ENCODE data around the gene FAM43A.

FAM43A gene

DNA sequence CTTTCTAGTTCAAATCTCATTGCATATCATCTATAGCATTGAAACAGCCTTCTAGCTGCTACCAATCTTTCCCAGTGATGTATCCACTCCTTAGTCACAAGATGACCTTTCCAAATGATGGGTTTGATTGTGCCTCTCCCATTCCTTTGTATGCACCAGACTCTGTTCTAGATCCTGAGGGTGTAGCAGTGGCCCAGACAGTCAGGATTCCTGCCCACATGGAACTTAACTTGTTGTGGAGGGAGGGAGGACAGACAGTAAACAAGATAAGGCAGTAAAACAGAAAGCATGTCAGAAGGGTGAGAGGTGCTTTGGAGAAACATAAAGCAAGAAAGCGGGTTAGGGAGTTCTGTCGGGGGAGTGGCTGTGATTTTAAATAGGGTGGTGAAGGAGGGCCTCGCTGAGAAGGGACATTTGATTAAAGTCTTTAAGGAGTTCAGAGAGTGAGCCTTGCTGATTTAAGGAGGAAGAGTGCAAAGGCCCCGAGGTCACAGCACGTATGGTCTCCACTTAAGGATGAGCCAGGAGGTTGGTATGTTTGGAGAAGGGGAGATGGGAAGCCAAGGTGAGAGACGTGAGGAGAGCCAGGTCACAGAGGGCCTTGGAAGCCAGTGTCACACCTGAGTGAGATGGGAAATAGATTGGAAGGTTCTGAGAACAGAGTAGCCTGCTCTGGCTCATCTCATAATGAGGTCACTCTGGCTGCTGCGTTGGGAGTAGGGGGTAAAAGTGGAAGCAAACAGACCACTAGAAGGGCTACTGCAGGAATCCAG, 38.3 kb downstream of the FAM43A start:
- no peak for DNase-seq (ENCODE audit: low spot score)
- in situ Hi-C loops (cut with MboI; ENCODE audit: low sequenced_read_pairs, unreplicated experiment): no loop called here
- TF ChIP-seq, protein P1, sequence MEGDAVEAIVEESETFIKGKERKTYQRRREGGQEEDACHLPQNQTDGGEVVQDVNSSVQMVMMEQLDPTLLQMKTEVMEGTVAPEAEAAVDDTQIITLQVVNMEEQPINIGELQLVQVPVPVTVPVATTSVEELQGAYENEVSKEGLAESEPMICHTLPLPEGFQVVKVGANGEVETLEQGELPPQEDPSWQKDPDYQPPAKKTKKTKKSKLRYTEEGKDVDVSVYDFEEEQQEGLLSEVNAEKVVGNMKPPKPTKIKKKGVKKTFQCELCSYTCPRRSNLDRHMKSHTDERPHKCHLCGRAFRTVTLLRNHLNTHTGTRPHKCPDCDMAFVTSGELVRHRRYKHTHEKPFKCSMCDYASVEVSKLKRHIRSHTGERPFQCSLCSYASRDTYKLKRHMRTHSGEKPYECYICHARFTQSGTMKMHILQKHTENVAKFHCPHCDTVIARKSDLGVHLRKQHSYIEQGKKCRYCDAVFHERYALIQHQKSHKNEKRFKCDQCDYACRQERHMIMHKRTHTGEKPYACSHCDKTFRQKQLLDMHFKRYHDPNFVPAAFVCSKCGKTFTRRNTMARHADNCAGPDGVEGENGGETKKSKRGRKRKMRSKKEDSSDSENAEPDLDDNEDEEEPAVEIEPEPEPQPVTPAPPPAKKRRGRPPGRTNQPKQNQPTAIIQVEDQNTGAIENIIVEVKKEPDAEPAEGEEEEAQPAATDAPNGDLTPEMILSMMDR (IDR thresholded peaks at IDR 0.05; ENCODE audit: borderline replicate concordance, control extremely low read depth, extremely low read depth, insufficient read depth, missing control alignments): no peak

DNA sequence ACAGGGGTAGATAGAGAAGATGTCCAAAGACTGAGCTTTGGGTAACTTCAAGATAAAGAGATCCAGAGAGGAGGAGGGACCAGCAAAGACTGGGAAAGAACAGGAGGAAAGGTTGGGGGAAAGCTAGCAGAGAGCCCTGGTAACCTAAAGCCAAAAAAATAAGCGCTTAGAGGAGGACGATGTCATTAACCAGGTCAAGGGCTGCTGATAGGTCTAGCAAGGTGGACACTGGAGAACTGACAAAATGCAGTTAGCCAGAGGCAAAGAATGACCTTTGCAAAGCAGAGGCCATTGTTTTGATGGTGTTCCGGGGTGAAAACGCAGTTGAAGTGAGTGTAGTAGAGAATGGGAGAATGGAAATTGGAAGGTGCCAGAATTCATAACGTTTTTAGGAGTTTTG, 39.7 kb downstream of the FAM43A start:
- in situ Hi-C loops (cut with MboI; ENCODE audit: low sequenced_read_pairs, unreplicated experiment): no loop called here
- DNase-seq (ENCODE audit: low spot score): no peak
- TF ChIP-seq, protein P1 (IDR thresholded peaks at IDR 0.05; ENCODE audit: borderline replicate concordance, control extremely low read depth, extremely low read depth, insufficient read depth, missing control alignments): no peak

DNA sequence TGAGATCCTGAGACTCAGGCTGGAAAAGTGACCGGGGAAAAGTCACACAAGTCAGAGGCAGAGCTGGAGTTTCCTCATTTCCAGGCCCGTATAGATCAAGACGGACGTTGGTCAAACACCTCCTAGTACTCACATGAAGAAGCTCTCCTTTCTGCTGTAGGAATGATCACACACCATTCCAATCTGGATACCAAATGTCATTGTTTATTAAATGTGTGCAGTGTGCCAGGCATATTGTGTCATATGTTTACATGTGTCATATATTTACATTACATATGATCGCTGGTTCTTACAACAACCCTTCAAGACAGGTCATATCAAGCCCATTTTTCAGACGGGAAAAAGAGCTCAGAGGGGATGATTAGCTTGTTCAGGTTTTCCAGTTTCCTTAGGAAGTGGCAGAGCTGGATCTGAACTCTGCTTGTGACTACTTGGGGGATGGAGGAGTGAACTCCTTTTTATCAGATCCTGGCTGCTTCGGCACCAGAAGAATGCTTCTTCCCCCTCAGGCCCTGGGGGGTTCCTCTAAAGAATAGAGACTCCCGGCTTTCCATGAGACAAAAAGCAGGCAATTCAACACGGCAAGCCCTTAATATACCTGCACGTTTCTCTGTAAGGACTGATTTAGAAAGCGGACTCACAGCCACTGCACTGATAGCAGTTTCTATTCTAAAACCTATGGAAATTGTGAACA, 41.9 kb downstream of the FAM43A start:
- no peak for DNase-seq (ENCODE audit: low spot score)
- TF ChIP-seq, protein P1 (IDR thresholded peaks at IDR 0.05; ENCODE audit: borderline replicate concordance, control extremely low read depth, extremely low read depth, insufficient read depth, missing control alignments): no peak
- in situ Hi-C loops (cut with MboI; ENCODE audit: low sequenced_read_pairs, unreplicated experiment): no loop called here

DNA sequence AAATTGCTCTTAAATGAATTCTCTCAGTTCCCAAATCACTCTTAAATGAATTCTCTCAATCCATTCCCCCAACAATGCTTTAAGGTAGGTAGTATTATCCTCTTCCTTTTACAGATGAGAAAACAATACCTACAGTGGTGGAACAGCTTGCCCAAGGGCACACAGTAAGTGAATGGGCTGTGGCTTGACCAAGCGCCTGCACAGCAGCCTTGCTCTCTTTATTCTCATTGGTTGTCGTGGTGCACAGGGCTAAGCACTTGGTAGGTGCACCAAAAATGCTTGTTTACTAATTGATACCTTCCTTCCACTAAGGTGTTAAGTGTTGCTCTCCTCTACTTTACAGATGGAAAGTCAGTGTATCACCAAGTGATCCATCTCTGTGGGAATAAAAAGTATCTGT, 43.3 kb downstream of the FAM43A start:
- TF ChIP-seq, protein P1 (IDR thresholded peaks at IDR 0.05; ENCODE audit: borderline replicate concordance, control extremely low read depth, extremely low read depth, insufficient read depth, missing control alignments): no peak
- no peak for DNase-seq (ENCODE audit: low spot score)
- in situ Hi-C loops (cut with MboI; ENCODE audit: low sequenced_read_pairs, unreplicated experiment): no loop called here

DNA sequence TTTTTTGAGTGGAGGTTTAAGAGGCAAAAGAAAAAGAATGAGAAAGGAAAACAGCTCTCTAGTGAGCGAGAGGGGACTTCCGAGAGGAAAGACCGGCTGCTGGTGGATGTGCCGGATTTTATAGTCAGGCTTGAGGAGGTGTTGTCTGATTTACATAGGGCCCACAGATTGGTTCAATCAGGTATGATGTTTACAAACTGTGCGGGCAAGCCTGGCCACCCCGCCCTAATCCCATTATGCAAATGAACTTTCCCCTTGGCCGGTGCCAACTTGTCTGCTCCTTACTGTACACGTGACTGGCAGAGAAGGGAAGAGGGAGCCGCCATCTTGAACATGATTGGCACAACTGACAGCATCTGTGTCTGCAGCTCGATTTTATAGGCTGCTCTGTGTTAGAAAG, 44.7 kb downstream of the FAM43A start:
- no peak for DNase-seq (ENCODE audit: low spot score)
- TF ChIP-seq, protein P1 (IDR thresholded peaks at IDR 0.05; ENCODE audit: borderline replicate concordance, control extremely low read depth, extremely low read depth, insufficient read depth, missing control alignments): no peak
- in situ Hi-C loops (cut with MboI; ENCODE audit: low sequenced_read_pairs, unreplicated experiment): no loop called here

DNA sequence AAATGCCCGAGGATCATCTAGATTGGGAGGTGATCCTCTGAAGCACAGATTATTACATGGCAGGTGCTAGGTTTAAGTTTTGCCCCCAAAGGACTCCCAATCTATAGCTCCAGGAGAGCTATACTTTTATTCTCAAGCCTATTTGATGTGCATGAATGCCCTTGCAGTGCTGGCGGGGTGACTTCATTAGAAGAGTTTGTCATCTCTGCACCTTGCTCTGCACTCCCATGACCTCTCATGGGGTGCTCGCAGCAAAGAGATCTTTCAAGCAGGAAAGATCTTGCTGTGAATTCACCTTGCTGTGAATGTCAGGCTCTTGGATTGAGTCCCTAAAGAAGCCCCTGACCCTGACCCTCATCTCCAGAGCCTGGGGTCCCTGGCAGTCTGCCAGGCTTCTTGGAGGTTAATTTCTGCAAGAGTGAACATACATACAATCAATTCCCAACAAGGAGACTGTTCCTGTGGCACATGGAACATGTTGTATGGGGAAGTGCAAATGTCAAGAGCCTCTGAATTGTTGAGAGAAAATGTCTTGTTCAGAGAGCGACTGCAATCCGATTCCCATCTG, 45.9 kb downstream of the FAM43A start:
- no peak for DNase-seq (ENCODE audit: low spot score)
- TF ChIP-seq, protein P1 (IDR thresholded peaks at IDR 0.05; ENCODE audit: borderline replicate concordance, control extremely low read depth, extremely low read depth, insufficient read depth, missing control alignments): no peak

More for the DNA sequence above, 45.9 kb downstream of the FAM43A start:
- in situ Hi-C loops (cut with MboI; ENCODE audit: low sequenced_read_pairs, unreplicated experiment): no loop called here
